ENCODE data around the gene PLEKHS1.
"Not testable (repeated sequence)": the region's sequence is repeated elsewhere in the genome, so short reads cannot be mapped to it uniquely, and the experiment has no call there.

Gene PLEKHS1

DNA sequence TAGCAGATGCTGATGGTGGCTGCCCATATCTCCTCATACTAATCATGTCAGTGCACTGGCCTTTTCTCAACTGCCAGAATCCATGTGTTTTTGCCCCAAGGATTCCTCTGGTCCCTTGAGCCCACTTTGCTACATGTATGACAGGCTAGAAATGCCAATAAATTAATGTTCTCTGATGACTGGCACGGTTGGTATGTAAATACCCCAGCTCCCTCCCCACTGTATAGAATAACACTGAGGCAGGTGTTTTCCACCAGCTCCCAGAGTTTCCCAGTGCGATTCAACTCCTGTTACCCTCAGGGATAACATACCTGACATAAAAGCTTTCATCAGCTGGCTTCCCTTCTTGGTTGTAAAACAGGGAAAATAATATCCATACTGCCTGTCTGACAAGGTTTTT is 9.0 kb upstream of the PLEKHS1 start:
- no peak for DNase-seq

DNA sequence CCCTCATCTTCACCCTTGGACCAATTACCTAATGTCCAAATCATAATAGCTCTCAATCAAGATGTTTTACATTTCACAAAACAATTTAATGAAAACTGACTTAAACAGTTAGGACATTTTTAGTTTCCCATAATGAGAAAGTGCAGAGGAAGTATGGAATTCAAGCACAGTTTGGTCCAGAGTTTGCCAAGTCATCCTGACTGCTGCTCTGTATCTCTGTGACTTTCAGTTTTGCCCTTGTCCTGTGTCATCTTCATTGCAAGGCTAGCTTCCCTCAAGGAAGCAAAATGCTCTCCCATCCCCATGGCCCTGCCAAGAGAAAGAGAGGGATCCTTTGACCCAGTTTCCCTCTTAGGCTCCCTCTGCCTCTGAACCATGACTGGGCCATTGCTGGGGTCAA is 7.9 kb upstream of the PLEKHS1 start:
- no peak for DNase-seq

DNA sequence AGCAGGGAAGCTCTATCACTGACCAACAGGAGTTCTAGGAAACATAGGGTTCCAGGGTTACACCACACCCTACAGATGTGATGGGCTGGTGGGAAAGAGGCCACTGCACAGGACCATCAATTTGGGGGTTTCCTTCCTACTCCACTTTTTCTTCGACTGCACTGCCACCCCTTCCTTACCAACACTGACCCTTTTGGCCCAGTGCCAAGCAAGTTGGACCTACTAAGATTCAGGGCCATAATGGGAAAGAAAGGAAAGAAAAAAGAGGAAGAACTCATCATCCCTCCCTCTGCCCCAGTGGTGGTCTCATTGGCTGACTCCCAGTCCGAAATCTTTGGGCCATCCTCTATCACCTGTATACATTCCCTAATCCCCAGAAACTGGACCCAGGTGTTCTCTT is 6.1 kb upstream of the PLEKHS1 start:
- no peak for DNase-seq

DNA sequence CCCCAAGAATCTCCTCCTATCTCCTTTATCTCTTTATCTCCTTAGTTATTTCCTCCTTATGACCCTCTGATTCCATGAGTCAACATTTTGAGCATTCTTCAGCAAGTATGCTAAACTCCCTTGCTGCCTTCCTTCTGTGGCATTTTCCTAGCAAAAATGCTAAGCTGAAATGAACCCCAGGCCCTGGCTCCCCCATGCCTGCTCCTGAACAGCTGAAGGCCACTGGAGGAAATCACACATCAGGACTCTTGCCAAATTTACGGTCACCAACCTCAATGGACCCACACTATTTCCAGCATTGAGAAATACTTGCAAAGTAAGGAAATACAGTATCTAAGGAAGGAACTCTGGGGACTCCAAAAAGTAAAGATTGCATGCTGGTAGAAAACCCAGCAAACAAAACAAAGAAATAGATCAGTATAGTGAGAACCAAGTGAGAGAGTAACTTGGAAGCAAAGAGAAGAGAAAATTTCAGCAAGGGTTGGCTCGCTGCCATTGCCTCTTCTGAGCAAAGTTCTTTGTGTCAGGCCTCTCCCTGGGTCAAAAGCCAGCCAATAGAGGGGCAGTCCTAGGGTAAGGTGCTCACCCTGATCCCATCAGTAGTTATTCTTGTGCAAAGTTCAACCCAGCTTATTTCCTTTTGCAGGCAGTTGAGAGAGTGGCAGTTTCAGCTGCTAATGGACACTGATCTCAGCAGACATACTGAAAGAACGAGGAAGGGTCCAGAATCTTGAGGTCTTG is 5.1 kb upstream of the PLEKHS1 start:
- no peak for DNase-seq

DNA sequence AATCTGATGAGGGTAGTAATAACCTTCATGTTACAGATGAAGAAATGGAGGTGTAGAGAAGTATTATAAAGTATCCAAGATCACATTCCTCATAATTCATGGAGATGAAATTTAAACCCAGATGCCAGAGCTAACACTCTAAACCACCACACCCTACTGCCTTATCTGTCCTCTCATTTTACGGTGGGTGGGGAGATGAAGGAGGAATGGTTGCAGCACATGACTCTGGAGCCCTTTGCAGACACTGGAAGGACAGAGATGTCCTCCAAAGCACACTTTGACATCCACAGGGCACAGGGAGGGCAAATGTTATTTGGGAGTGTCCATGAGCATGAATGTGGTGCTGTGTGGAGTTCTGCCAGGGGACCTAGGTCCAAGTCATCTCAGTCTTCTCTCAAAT is 1.1 kb downstream of the PLEKHS1 start:
- DNase-seq = no peak

DNA sequence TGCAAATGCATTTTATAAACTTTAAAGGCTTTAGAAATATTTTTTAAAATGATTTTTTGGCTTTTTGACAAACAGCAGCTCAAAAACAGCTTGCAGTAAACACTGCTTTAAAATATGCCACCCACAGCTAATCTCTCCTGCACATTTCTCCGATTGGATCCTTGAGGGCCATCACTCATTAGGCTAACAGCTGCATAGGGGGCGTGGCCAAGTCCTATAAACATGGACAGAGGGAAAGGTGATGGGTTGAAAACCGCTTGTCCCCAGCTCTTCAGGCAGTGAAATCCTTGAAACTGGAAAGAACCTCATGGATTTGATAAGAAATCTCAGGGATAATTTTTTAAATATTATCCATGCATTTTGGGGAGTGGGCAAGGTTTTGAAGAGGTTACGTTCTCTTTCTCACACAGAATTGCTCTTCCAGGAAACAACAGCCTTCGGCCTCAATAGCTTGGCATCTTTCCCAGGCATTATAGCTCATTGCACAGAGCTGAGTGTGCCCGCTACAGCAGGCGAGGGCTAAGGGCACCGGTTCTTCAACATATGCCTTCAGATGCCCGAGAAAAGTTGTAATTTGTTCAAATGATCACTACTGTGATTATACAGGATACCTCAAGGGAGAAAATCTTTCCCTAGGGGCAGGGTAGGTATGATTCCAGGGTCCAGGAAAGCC is 1.7 kb downstream of the PLEKHS1 start:
- no peak for DNase-seq

DNA sequence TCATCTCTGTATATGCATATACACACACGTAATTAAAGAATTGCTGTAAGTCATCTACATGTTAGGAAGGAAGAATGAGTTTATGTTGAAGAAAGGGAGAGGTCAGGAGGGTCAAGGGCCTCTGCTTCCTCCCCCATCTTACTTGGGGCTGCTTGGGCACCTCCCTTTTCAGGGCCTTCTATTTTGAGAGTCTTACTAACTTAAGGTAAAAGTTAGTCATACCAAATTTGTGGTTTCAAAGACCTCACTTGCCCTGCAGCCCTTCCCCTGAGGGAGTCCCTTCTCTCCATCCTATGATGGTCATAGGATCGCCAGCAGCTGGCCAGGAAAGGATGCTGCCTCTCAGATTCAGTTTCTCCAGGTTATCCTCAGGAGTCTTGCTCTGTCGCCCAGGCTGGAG is 2.6 kb downstream of the PLEKHS1 start:
- DNase-seq = no peak

DNA sequence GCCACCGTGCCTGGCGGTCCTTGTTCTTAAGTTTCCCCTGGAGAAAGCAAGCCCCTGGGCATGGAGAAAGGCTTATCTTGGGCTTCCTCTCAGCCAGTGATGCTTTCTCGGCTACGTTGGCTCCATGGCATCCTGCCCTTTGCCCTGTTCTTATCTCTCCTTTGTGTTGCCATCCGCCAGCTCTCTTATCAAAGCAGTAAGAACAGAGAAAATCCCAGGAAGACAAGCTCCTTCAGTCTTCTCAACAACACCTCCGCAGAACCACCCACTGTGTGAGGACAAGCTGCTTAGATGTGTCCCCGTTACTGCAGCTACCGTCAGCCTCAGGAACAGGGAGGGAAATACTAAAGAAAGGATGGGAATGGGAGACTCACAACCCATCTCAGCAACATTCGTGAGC is 3.3 kb downstream of the PLEKHS1 start:
- no peak for DNase-seq

DNA sequence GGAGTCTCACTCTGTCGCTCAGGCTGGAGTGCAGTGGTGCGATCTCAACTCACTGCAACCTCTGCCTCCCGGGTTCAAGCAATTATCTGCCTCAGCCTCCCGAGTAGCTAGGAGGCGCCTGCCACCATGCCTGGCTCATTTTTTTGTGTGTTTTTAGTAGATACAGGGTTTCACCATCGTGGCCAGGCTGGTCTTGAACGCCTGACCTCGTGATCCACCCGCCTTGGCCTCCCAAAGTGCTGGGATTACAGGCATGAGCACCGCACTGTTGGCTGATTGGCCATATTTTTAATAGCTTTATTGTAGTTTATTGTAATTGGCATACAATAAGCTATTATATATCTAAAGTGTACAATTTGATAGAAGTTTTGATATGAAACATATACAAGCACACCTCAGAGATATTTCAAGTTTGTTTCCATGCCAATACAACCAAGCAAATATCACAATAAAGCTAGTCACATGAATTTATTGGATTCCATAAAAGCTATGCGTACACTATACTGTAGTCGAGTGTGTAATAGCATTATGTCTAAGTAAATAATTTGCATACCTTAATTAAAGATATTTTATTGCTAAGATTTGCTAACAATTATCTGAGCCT is 5.6 kb downstream of the PLEKHS1 start:
- no peak for DNase-seq

DNA sequence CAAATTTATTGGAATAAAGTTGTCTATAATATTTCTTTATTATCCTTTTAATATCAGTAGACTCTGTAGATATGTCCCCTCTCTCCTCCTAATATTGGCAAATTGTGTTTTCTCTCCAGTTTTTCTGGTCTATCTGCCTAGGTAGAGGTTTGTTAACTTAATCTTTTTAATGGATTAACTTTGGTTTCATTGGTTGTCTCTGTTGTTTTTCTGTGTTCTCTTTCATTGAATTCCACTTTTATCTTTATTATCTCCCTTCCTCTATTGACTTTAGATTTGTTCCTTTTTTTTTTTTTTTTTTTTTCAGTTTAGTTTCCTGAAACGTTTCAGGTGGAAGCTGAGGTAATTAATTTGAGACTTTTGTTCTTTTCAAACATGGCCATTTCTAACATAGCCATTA is 10.6 kb downstream of the PLEKHS1 start:
- DNase-seq = no peak

DNA sequence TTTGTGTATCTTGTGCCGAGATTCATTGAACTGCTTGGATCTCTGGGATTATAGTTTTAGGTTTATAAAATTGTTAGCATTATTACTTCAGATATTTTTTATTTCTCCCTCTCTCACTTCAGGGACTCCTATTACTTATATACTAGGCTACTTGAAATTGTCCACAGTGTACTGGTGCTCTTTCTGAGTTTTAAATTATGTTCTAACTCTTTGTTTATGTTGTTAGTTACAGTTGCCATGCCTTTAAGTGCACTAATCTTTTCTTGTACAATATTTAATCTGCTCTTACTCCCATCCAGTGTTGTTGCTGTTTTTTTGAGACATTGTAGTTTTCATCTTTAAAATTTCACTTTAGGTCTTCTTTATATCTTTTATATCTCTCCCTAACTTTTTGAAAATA is 13.1 kb downstream of the PLEKHS1 start:
- no peak for DNase-seq

DNA sequence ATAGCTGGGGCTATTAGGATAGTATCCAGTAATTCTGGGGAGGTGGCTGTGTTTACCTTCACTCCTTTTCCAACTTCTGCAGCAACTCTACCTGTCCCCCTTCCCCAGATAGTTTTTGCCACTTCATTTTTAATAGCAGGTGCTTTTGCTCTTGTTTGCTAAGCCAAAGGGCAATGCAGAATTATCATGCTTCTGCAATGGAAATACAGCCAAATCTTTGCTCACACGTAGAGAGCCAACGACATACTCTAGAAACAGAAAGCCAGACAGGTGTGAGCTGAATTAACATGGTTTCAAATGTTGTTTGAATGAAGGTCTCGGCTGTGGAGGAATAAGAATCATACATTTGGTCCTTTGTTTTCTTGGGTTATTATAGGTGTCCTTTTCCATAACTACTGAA is 14.4 kb downstream of the PLEKHS1 start:
- no peak for DNase-seq

DNA sequence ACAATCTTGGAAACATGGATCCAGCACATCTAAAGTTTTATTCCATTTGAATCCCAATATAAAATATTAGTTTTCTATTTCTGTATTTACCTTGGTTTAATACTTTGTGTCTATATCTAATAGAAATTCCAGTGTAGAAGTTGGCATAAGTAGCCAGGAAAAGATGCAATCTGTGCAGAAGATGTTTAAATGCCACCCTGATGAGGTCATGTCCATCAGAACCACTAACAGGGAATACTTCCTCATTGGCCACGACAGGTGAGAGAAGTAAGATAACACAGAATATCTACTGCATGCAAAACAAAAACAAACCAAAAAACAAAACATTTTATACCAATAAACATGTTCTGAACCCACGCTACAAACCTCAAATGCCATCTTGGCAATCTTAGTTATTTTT is 15.7 kb downstream of the PLEKHS1 start:
- DNase-seq = no peak

DNA sequence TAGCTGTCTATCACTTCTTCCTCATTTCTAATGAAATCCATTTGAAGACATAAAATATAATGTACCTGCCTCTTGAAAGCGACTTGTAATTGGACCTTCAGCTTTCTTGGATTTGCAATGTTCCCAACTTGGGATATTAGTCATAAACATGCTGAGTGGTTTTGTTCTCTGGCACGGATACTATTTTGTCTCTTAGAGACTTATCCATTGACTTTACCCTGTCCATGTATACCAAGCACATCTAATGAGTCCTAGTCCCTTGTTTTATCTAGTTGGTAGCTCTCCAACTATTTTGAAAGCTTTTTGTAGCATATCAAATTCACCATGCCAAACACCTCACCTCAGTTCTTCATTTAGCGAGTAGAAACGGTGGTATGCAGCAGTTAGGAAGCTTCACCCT is 18.9 kb downstream of the PLEKHS1 start:
- no peak for DNase-seq

DNA sequence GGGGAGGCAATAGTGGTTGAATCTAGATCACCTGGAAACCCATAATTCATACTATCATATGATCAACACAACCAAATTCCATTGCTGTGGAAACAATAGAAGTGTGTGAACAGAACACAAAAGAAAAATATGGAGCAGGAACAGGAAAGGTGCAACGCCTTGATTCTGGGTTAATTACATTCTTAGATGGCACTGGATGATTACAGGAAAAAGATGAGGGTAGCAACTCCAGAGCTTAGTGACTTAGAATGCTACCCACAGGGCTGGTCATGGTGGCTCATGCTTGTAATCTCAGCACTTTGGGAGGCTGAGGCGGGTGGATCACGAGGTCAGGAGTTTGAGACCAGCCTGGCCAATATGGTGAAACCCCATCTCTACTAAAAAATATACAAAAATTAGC is 19.6 kb downstream of the PLEKHS1 start:
- DNase-seq = not testable (repeated sequence)

DNA sequence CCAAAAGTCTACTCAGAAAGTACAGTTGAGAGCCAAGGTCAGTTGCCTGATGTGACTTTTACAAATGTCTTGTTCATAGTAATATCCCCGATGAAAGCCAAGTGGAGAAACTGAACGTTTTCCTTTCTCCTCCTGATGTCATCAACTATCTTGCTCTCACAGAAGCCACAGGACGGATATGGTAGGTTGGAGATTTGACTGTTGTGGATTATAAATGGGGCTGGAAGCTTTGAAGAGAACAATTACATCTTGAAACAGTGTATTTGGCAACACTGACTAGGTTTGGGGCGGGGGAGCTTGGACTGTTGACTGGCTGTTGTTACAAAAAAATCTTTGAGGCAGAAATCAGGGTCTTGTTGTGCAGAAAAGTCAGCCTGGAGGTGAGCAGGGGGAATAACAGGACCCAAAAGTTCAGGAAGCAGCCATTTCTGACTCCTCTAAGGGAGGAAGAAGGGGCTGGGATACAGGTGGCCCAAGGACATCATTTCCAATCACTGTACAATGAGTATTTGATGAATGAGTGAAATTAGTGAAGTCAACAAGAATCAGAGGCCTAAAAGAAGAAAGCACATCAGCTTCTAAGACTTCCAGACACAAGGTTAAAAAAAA is 24.3 kb downstream of the PLEKHS1 start:
- no peak for DNase-seq

DNA sequence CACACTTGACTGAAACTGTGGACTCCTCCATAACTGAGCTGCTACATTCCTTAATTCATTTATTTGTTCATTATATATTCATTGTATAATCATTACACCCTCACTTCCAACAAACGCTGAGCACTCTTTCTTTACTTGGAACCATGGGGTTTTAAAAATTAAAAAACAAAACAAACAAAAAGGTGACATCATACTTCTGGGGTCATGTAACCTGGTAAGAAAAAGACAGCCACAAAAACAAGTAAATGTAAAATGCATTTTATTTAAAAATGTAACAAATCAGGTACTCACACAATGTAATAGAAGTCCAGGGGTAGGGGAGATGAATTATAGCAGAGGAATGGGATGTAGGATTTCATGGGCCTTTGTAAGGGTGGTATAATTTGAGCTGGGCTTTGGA is 25.1 kb downstream of the PLEKHS1 start:
- DNase-seq = no peak

DNA sequence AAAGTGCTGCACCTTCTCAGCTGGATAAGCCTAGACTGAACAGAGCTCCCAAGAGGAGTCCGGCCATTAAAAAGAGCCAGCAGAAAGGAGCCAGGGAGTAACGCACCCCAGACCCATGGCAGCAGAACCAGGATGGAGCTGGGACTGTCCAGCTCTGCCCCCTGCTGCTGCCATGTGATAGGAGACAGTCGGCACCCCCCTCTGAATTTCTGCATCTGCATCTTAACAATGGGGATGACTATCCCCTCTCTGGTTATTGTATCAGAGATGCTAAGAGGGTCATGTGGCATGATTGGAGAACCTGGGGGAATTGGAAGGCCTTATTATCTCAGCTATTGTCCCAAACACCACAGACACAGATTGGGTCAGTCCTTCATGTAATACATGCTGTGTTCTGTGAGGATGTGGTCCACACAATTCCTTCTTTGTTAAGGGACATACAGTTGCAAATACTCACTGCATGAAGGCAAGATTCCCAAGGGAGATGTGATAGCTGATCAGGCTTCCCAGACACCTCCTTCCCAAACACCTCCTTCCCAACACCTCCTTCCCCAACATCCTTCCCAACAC is 29.3 kb downstream of the PLEKHS1 start:
- DNase-seq = no peak

DNA sequence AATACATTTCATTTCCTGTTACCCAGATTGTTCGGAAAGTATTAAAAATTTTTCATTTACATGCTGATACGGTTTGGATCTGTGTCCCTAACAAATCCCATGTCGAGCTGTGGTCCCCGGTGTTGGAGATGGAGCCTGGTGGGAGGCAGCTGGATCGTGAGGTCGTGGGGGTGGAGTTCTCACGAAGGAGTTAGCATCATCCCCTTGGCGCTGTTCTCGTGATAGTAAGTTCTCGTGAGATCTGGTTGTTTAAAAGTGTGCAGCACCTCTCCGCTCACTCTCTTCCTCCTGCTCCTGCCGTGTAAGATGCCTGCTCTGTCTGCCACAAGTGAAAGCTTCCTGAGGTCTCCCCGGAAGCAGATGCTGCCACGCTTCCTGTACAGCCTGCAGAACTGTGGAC is 30.9 kb downstream of the PLEKHS1 start:
- no peak for DNase-seq

DNA sequence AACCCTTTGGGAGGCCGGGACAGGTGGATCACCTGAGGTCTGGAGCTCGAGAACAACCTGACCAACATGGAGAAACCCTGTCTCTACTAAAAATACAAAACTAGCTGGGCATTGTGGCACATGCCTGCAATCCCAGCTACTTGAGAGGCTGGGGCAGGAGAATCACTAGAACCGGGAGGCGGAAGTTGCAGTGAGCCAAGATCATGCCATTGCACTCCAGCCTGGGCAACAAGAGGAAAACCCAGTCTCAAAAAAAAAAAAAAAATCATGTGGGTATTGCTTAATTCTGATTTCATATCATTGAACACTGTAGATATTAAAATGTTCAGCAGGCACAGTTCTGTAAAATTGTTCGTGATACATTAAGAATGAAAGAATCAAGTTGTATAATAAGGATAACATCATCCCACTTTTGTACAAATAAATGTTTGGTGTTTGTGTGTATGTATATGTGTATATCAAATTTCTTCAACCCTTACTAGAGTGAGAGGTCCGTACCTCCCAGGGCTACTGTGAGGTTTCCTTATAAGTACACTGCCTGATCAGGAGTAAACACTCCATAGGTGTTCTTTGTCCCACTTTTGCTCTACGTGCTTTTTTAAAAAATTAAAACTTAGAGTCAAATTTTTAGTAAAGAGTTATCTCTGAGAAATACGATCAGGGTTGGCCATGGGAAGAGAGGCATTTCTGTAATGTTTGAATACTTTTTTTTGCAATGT is 31.7 kb downstream of the PLEKHS1 start:
- no peak for DNase-seq

DNA sequence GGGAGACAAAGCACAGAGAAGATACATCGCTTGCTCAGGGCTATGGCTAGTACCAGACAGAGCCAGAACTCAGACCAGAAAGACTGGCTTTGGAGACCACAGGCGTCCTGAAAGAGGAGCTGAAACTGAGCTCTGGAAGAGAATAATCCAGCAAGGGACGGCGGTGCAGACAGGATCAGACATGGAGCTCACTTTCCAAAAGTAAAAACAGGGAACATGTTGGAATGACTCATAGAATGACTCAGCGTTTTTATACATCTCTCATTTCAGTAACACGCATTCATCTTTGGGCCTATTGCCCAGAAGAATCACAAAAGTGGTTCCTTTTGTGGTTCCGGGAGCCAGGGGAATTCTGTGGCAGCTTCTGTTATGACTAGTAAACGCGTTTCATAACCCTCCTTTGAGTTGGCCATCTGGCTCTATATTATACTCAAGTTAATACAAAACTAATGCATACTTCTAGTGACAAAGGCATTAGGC is 37.2 kb downstream of the PLEKHS1 start:
- no peak for DNase-seq

DNA sequence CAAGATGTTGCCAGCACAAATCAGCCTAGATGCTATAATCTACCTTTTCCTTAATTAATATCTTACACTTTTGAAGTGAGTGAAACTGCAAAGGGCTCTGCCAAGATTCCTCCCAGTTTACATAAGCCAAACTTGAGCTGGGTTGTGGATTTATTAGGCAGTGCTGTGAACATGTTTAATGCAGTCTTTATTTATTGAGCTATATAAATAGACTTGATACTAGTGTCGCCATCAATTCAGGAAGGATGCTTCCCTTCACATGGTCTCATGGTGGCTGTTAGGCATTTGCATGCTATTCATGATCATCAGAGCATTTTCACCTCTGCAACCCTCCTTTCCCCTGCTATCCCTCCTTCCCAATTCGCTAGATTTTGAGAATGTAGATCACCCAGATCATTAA is 40.2 kb downstream of the PLEKHS1 start:
- DNase-seq = no peak

DNA sequence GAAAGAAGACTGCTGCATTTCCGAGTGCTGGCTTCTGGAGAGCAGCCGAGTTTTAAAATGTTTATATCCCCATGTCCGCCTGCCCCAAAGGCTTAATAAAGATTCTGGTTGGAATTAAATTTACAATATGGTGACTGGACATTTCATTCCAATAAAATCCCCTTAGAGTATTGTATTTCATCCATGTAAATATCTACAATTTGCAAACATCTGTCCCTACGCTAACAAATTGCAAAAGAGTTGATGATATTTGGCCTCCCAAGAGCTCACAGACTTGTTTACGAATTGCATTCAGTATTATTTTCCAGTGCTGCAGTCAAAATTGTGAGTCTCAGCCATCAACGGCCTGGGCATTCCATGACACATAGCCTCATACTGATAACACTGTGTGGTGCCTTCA is 50.1 kb downstream of the PLEKHS1 start:
- DNase-seq = no peak

Measured in NCI-H774 (cell line).